MG63 (cell line): ENCODE measurements around the gene ATE1. TPM values are rescaled to one million over a fixed set of nuclear protein-coding genes. Genes with fewer than 3 reads are reported as not detected.
"Not testable (repeated sequence)": the region's sequence is repeated elsewhere in the genome, so short reads cannot be mapped to it uniquely, and the experiment has no call there.

Source experiments
- DNase-seq: peaks from one replicate; pipeline ENCODE4 v3.0.0-alpha.2; 2020
- H3K27me3 ChIP-seq: fragments of 250-450 bp; sonication (Bioruptor Pico); 2 replicates; pipeline ENCODE4 v1.5.1; 2020; ENCODE audit warnings: mild to moderate bottlenecking, moderate library complexity
- H3K36me3 ChIP-seq: fragments of 250-450 bp; sonication (Bioruptor Pico); 2 replicates; pipeline ENCODE4 v1.5.1; 2020; ENCODE audit warnings: mild to moderate bottlenecking, moderate library complexity
- H3K4me3 ChIP-seq: fragments of 250-450 bp; sonication (Bioruptor Pico); 2 replicates; pipeline ENCODE4 v1.5.1; 2020; ENCODE audit warnings: mild to moderate bottlenecking, moderate library complexity
- H3K9me3 ChIP-seq: fragments of 250-450 bp; sonication (Bioruptor Pico); 2 replicates; pipeline ENCODE4 v1.5.1; 2020; ENCODE audit warnings: mild to moderate bottlenecking, moderate library complexity
- total RNA-seq: library from RNA; depleted of rRNA; stranded (reverse); fragments of >200 nt; shearing (Covaris generic); gene quantifications from 2 replicates; pipeline ENCODE4 v1.2.3, GENCODE V29; 2014; ENCODE audit warnings: low replicate concordance

Gene ATE1
- total RNA-seq, 1 experiment from 2014 or later = 21.5 TPM

GRCh38 chr10:121942749-121943416 lies 15.1 kb upstream of the ATE1 start:
- Histone ChIP-seq H3K9me3 (peaks cover 3% of the 10 kb centered on the region; the same call in 1 of the 2 replicates), H3K4me3 (no peak overlapping the region), H3K36me3 (no peaks in the 10 kb centered on the region), H3K27me3 (no peaks in the 10 kb centered on the region)
- DNase-seq = peak; percentile 74

GRCh38 chr10:121941532-121941931 lies 13.7 kb upstream of the ATE1 start:
- H3K36me3 ChIP-seq = no peaks in the 10 kb centered on the region
- H3K27me3 ChIP-seq = no peaks in the 10 kb centered on the region
- no peak overlapping the region for H3K4me3 ChIP-seq
- DNase-seq = no peak
- H3K9me3 ChIP-seq = peaks cover 3% of the 10 kb centered on the region; the same call in 1 of the 2 replicates

- no peaks in the 10 kb centered on the region for H3K36me3 ChIP-seq
- DNase-seq = no peak
- H3K4me3 ChIP-seq = no peak overlapping the region
- peaks cover under 1% of the 10 kb centered on the region; the same call in 1 of the 2 replicates for H3K9me3 ChIP-seq
- no peaks in the 10 kb centered on the region for H3K27me3 ChIP-seq
Measured at GRCh38 chr10:121936295-121936694, 8.5 kb upstream of the ATE1 start.

GRCh38 chr10:121935702-121936101 lies 7.9 kb upstream of the ATE1 start:
- no peak for DNase-seq
- H3K4me3 ChIP-seq = no peak overlapping the region

GRCh38 chr10:121930268-121931085 lies 2.6 kb upstream of the ATE1 start:
- not testable (repeated sequence) for H3K27me3 ChIP-seq, DNase-seq, H3K9me3 ChIP-seq

More at GRCh38 chr10:121935702-121936101, 7.9 kb upstream of the ATE1 start:
- Histone ChIP-seq H3K27me3 (no peaks in the 10 kb centered on the region), H3K9me3 (no peaks in the 10 kb centered on the region), H3K36me3 (no peaks in the 10 kb centered on the region)

GRCh38 chr10:121929585-121930267 lies 1.9 kb upstream of the ATE1 start:
- not testable (repeated sequence) for H3K36me3 ChIP-seq, DNase-seq, H3K9me3 ChIP-seq

More at GRCh38 chr10:121930268-121931085, 2.6 kb upstream of the ATE1 start:
- not testable (repeated sequence) for H3K4me3 ChIP-seq, H3K36me3 ChIP-seq

GRCh38 chr10:121928528-121928884 lies 675 bp upstream of the ATE1 start:
- Histone ChIP-seq H3K27me3 (no peaks in the 10 kb centered on the region), H3K9me3 (no peaks in the 10 kb centered on the region), H3K4me3 (peak overlapping the region; percentile 96), H3K36me3 (peaks cover 6% of the 10 kb centered on the region; the same call in 1 of the 2 replicates)
- no peak for DNase-seq

More at GRCh38 chr10:121929585-121930267, 1.9 kb upstream of the ATE1 start:
- not testable (repeated sequence) for H3K27me3 ChIP-seq, H3K4me3 ChIP-seq

- H3K9me3 ChIP-seq = no peaks in the 10 kb centered on the region
- peak overlapping the region; percentile 96 for H3K4me3 ChIP-seq
- no peaks in the 10 kb centered on the region for H3K27me3 ChIP-seq
- H3K36me3 ChIP-seq = peaks cover 7% of the 10 kb centered on the region
- DNase-seq = peak; percentile 71
Measured at GRCh38 chr10:121927318-121927840, 452 bp downstream of the ATE1 start.

GRCh38 chr10:121926671-121927317 lies 1.0 kb downstream of the ATE1 start:
- no peaks in the 10 kb centered on the region for H3K27me3 ChIP-seq
- peak overlapping the region; percentile 96 for H3K4me3 ChIP-seq
- H3K9me3 ChIP-seq = no peaks in the 10 kb centered on the region
- DNase-seq = no peak
- H3K36me3 ChIP-seq = peaks cover 7% of the 10 kb centered on the region

GRCh38 chr10:121926157-121926556 lies 1.7 kb downstream of the ATE1 start:
- Histone ChIP-seq H3K27me3 (no peaks in the 10 kb centered on the region), H3K36me3 (peaks cover 8% of the 10 kb centered on the region), H3K9me3 (no peaks in the 10 kb centered on the region), H3K4me3 (peak overlapping the region; percentile 96)
- no peak for DNase-seq

GRCh38 chr10:121921238-121921931 lies 6.4 kb downstream of the ATE1 start:
- no peaks in the 10 kb centered on the region for H3K27me3 ChIP-seq
- H3K36me3 ChIP-seq = peaks cover 33% of the 10 kb centered on the region
- no peak for DNase-seq
- no peaks in the 10 kb centered on the region for H3K9me3 ChIP-seq
- no peak overlapping the region for H3K4me3 ChIP-seq

GRCh38 chr10:121919666-121920065 lies 8.2 kb downstream of the ATE1 start:
- DNase-seq = no peak
- Histone ChIP-seq H3K36me3 (peaks cover 37% of the 10 kb centered on the region), H3K27me3 (no peaks in the 10 kb centered on the region), H3K9me3 (no peaks in the 10 kb centered on the region), H3K4me3 (no peak overlapping the region)

- DNase-seq, H3K9me3 ChIP-seq, H3K27me3 ChIP-seq, H3K4me3 ChIP-seq: not testable (repeated sequence)
- H3K36me3 ChIP-seq = peaks cover 34% of the 10 kb centered on the region
Measured at GRCh38 chr10:121918800-121919199, 9.0 kb downstream of the ATE1 start.

GRCh38 chr10:121914661-121915060 lies 13.2 kb downstream of the ATE1 start:
- Histone ChIP-seq H3K27me3 (no peaks in the 10 kb centered on the region), H3K9me3 (no peaks in the 10 kb centered on the region), H3K36me3 (peaks cover 36% of the 10 kb centered on the region), H3K4me3 (no peak overlapping the region)
- no peak for DNase-seq

- DNase-seq = no peak
- H3K4me3 ChIP-seq = no peak overlapping the region
- no peaks in the 10 kb centered on the region for H3K9me3 ChIP-seq
- peaks cover 25% of the 10 kb centered on the region for H3K36me3 ChIP-seq
- H3K27me3 ChIP-seq = no peaks in the 10 kb centered on the region
Measured at GRCh38 chr10:121911421-121911697, 16.5 kb downstream of the ATE1 start.
